SK-N-SH (cell line): Measurements from ENCODE around the gene ME3.

Experiments used
- CHD2 ChIP-seq: fragments of 150-350 bp; IDR thresholded peaks from 2 replicates; pipeline ENCODE4 v1.6.1; 2018; ENCODE audit warnings: low read length; ENCODE audit not compliant: partially characterized antibody
- CTCF ChIP-seq: fragments of 200-600 bp; sonication (generic); IDR thresholded peaks from 2 replicates; pipeline ENCODE4 v1.6.1; 2017; ENCODE audit warnings: antibody characterized with exemption, mild to moderate bottlenecking, moderate library complexity
- FOXM1 ChIP-seq: IDR thresholded peaks from 2 replicates; pipeline ENCODE4 v1.4.0; 2012; ENCODE audit warnings: low read depth, mild to moderate bottlenecking
- PBX3 ChIP-seq: IDR thresholded peaks from 2 replicates; pipeline ENCODE4; 2012
- TAF1 ChIP-seq: IDR thresholded peaks from 2 replicates; pipeline ENCODE4 v1.6.1; 2012; ENCODE audit warnings: low read depth, mild to moderate bottlenecking, low read length, moderate library complexity, borderline replicate concordance

GRCh38 chr11:86587264-86588193 lies 84.9 kb downstream of the ME3 start:
- TF ChIP-seq TAF1: no peak
- no peak for TF ChIP-seq CTCF
- TF ChIP-seq FOXM1: no peak
- no peak for TF ChIP-seq PBX3
- no peak for TF ChIP-seq CHD2
